A549 (cell line): Measurements from ENCODE around the gene PRKRIP1.

Experiments used
- EP300 ChIP-seq, 2 experiments: fragments of >200 bp; sonication (Bioruptor Twin); formaldehyde crosslinking; IDR thresholded peaks; 2 replicates in 1 of 2; 3 replicates in 1 of 2; pipeline ENCODE4 v1.6.1; 2016 to 2017
- PBX3 ChIP-seq: IDR thresholded peaks from 2 replicates; pipeline ENCODE4 v1.6.1; 2012
- POLR2A ChIP-seq: IDR thresholded peaks from 2 replicates; pipeline ENCODE4 v1.6.1; 2012; ENCODE audit warnings: mild to moderate bottlenecking, low read length
- RFX5 ChIP-seq: fragments of 450-650 bp; IDR thresholded peaks from 2 replicates; pipeline ENCODE4 v1.7.1; 2014; ENCODE audit warnings: antibody characterized with exemption, mild to moderate bottlenecking, moderate library complexity
- TF ChIP-seq, protein P1 (sequence below): fragments of >200 bp; sonication (Bioruptor Twin); formaldehyde crosslinking; IDR thresholded peaks from 3 replicates; pipeline ENCODE4 v1.5.1; 2016

DNA sequence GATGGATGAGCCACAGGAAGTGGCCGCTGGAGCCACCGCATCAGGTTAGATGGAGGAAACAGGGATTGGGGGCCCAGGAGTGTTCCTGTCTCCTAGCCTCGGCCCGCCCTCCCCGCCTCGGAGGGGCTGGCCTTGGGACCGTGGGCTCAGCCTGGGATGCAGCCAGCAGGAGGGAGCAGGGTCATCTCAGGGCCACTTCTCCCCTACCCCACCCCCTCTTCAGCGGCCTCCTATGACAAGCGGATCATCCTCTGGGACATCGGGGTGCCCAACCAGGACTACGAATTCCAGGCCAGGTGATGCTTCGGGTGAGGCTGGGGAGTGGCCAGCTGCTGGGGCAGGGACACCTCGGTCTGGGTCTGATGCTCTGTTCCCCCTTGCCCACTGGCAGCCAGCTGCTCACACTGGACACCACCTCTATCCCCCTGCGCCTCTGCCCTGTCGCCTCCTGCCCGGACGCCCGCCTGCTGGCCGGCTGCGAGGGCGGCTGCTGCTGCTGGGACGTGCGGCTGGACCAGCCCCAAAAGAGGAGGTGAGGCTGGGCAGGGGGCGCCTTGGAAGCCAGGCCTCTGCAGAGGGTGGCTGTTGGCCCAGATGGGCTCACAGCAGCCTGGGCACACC is 73.3 kb downstream of the PRKRIP1 start:
- no peak for TF ChIP-seq EP300 (IDR thresholded peaks at IDR 0.05)
- TF ChIP-seq, protein P1, sequence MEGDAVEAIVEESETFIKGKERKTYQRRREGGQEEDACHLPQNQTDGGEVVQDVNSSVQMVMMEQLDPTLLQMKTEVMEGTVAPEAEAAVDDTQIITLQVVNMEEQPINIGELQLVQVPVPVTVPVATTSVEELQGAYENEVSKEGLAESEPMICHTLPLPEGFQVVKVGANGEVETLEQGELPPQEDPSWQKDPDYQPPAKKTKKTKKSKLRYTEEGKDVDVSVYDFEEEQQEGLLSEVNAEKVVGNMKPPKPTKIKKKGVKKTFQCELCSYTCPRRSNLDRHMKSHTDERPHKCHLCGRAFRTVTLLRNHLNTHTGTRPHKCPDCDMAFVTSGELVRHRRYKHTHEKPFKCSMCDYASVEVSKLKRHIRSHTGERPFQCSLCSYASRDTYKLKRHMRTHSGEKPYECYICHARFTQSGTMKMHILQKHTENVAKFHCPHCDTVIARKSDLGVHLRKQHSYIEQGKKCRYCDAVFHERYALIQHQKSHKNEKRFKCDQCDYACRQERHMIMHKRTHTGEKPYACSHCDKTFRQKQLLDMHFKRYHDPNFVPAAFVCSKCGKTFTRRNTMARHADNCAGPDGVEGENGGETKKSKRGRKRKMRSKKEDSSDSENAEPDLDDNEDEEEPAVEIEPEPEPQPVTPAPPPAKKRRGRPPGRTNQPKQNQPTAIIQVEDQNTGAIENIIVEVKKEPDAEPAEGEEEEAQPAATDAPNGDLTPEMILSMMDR, result no peak
- no peak for TF ChIP-seq PBX3
- no peak for TF ChIP-seq POLR2A
- TF ChIP-seq RFX5, result no peak
